Measurements from ENCODE around the gene CD38. TPM values are rescaled to one million over a fixed set of nuclear protein-coding genes. Genes with fewer than 3 reads are reported as not detected.

Gene CD38
- total RNA-seq, 1 experiment from 2014 or later = not detected

DNA sequence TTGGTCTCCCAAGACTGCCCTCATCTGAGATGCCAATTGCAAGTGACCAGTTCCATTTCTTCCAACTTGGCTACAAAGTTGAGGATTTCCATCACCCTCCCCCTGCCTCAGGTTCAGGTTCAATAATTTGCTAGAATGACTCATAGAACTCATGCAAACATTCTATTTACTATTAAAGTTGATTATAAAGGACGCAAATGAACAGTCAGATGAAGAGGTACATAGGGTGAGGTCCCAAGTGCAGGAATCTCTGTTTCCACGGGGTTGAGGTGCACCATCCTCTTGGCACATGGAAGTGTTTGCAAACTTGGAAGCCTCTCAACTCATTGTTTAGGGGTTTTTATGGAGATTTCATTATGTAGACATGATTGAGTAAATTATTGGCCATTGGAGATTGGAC lies 119.4 kb downstream of the CD38 start:
- no TSS peak for BruUV-seq (replicated peaks)
- intact Hi-C loops (cut with micrococcal nuclease) = no loop called here
- H3K9me3 Mint-ChIP-seq (ENCODE audit: unreplicated experiment) = peaks cover 8% of the 10 kb centered on the region
- no peaks in the 10 kb centered on the region for H3K27me3 Mint-ChIP-seq (ENCODE audit: insufficient read depth, unreplicated experiment)
- H3K4me3 Mint-ChIP-seq (ENCODE audit: unreplicated experiment) = no peak overlapping the region
- H3K27ac Mint-ChIP-seq (ENCODE audit: low read depth, unreplicated experiment) = peak overlapping the region; percentile 7
- POLR2A ChIA-PET = no interaction called here
- H3K36me3 Mint-ChIP-seq (ENCODE audit: insufficient read depth, unreplicated experiment) = no peaks in the 10 kb centered on the region
- no peak for DNase-seq (ENCODE audit: unreplicated experiment)
- CTCF ChIA-PET = interaction anchor here (0.8 to 1.6 kb wide), 5 partner anchors 8 to 104 kb away, joined by 3 to 7 read pairs (median 4); no protein-coding TSS in a partner anchor
- peaks cover 32% of the 10 kb centered on the region for H3K4me1 Mint-ChIP-seq (ENCODE audit: insufficient read depth, unreplicated experiment)
- TF ChIP-seq, protein P1, sequence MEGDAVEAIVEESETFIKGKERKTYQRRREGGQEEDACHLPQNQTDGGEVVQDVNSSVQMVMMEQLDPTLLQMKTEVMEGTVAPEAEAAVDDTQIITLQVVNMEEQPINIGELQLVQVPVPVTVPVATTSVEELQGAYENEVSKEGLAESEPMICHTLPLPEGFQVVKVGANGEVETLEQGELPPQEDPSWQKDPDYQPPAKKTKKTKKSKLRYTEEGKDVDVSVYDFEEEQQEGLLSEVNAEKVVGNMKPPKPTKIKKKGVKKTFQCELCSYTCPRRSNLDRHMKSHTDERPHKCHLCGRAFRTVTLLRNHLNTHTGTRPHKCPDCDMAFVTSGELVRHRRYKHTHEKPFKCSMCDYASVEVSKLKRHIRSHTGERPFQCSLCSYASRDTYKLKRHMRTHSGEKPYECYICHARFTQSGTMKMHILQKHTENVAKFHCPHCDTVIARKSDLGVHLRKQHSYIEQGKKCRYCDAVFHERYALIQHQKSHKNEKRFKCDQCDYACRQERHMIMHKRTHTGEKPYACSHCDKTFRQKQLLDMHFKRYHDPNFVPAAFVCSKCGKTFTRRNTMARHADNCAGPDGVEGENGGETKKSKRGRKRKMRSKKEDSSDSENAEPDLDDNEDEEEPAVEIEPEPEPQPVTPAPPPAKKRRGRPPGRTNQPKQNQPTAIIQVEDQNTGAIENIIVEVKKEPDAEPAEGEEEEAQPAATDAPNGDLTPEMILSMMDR (IDR thresholded peaks at IDR 0.05; ENCODE audit: unreplicated experiment) = no peak

DNA sequence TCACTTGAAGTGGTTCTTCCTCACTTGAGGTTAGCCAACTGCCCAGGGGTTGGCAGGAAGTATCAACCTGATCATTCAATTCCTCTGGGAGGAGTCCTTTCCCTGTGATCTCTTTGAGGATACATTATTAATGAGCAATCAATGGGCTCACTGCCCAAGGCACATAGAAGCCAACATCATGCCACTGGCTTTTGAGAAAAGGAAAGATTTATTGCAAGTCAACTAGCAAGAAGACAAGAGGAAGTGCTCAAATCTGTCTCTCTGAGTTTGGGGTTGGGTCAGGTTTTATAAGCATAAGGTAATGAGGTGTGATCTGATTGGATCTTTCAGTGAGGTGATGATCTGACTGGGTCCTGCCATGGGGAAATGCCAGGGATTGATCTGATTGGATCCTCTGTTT lies 120.8 kb downstream of the CD38 start:
- H3K9me3 Mint-ChIP-seq (ENCODE audit: unreplicated experiment) = peaks cover 8% of the 10 kb centered on the region
- TF ChIP-seq, protein P1 (IDR thresholded peaks at IDR 0.05; ENCODE audit: unreplicated experiment) = no peak
- no peaks in the 10 kb centered on the region for H3K27me3 Mint-ChIP-seq (ENCODE audit: insufficient read depth, unreplicated experiment)
- peak overlapping the region; percentile 7 for H3K27ac Mint-ChIP-seq (ENCODE audit: low read depth, unreplicated experiment)
- ChIA-PET POLR2A (no interaction called here), CTCF (interaction anchor here (0.7 to 1.3 kb wide), 2 partner anchors 17 to 19 kb away, joined by 4 to 7 read pairs; no protein-coding TSS in a partner anchor)
- no peaks in the 10 kb centered on the region for H3K36me3 Mint-ChIP-seq (ENCODE audit: insufficient read depth, unreplicated experiment)
- BruUV-seq (replicated peaks) = no TSS peak
- peaks cover 22% of the 10 kb centered on the region for H3K4me1 Mint-ChIP-seq (ENCODE audit: insufficient read depth, unreplicated experiment)
- no peak for DNase-seq (ENCODE audit: unreplicated experiment)
- intact Hi-C loops (cut with micrococcal nuclease) = no loop called here
- no peak overlapping the region for H3K4me3 Mint-ChIP-seq (ENCODE audit: unreplicated experiment)

DNA sequence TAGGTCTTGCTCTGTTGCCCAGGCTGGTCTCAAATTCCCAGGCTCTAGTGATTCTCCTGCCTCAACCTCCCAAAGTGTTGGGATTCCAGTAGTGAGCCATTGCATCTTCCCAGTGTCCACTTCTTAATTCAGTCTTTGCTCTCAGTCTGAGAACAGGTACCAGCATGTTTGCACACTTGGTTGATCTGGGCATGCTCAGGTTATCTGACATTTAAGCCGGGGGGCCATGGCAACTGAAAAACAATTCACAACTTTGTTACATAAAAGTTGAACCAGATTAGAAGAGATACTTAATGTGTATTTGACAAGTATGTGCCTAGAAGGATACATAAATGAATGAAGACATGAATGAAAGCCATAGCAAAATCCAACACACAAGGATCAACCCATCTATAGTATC lies 121.4 kb downstream of the CD38 start:
- no peaks in the 10 kb centered on the region for H3K27me3 Mint-ChIP-seq (ENCODE audit: insufficient read depth, unreplicated experiment)
- TF ChIP-seq, protein P1 (IDR thresholded peaks at IDR 0.05; ENCODE audit: unreplicated experiment) = no peak
- no TSS peak for BruUV-seq (replicated peaks)
- H3K4me1 Mint-ChIP-seq (ENCODE audit: insufficient read depth, unreplicated experiment) = peaks cover 15% of the 10 kb centered on the region
- no peak overlapping the region for H3K4me3 Mint-ChIP-seq (ENCODE audit: unreplicated experiment)
- no peak overlapping the region for H3K27ac Mint-ChIP-seq (ENCODE audit: low read depth, unreplicated experiment)
- H3K36me3 Mint-ChIP-seq (ENCODE audit: insufficient read depth, unreplicated experiment) = no peaks in the 10 kb centered on the region
- POLR2A ChIA-PET = no interaction called here
- intact Hi-C loops (cut with micrococcal nuclease) = no loop called here
- CTCF ChIA-PET = no interaction called here
- no peak for DNase-seq (ENCODE audit: unreplicated experiment)
- peaks cover 13% of the 10 kb centered on the region for H3K9me3 Mint-ChIP-seq (ENCODE audit: unreplicated experiment)

DNA sequence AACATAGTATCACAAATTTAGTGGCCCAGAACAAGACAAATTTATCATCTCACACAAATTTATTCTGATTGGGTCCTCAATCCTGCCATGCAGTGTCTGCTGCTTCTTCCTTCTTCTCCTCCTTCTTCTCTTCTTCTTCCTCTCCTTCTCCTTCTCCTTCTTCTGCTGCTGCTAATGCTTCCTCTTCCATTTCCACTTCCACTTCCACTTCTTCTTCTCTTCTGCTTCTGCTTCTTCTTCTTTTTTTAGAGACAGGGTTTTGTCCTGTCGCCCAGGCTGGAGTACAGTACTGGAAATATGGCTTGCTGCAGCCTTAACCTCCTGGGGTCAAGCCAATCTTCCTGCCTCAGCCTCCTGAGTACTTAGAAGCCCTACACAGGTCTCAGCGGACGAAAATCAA lies 122.9 kb downstream of the CD38 start:
- peaks cover 19% of the 10 kb centered on the region for H3K9me3 Mint-ChIP-seq (ENCODE audit: unreplicated experiment)

More for the DNA sequence above, 122.9 kb downstream of the CD38 start:
- Mint-ChIP-seq H3K27ac (ENCODE audit: low read depth, unreplicated experiment) (peak overlapping the region; percentile 36), H3K36me3 (ENCODE audit: insufficient read depth, unreplicated experiment) (no peaks in the 10 kb centered on the region), H3K4me1 (ENCODE audit: insufficient read depth, unreplicated experiment) (peaks cover 14% of the 10 kb centered on the region), H3K4me3 (ENCODE audit: unreplicated experiment) (no peak overlapping the region), H3K27me3 (ENCODE audit: insufficient read depth, unreplicated experiment) (no peaks in the 10 kb centered on the region)
- intact Hi-C loops (cut with micrococcal nuclease) = no loop called here
- TF ChIP-seq, protein P1 (IDR thresholded peaks at IDR 0.05; ENCODE audit: unreplicated experiment) = no peak
- POLR2A ChIA-PET = no interaction called here
- BruUV-seq (replicated peaks) = no TSS peak
- CTCF ChIA-PET = no interaction called here
- DNase-seq (ENCODE audit: unreplicated experiment) = no peak

All from MCF 10A (cell line).